GM12874 (cell line): ENCODE measurements around the gene NEXN.

Experiments used
- TF ChIP-seq, protein P1 (sequence below): IDR thresholded peaks from 2 replicates; pipeline ENCODE4 v1.5.1; 2011; ENCODE audit warnings: low read depth, mild to moderate bottlenecking, control low read depth, low read length, moderate library complexity; ENCODE audit not compliant: insufficient read depth

NEXN gene

DNA sequence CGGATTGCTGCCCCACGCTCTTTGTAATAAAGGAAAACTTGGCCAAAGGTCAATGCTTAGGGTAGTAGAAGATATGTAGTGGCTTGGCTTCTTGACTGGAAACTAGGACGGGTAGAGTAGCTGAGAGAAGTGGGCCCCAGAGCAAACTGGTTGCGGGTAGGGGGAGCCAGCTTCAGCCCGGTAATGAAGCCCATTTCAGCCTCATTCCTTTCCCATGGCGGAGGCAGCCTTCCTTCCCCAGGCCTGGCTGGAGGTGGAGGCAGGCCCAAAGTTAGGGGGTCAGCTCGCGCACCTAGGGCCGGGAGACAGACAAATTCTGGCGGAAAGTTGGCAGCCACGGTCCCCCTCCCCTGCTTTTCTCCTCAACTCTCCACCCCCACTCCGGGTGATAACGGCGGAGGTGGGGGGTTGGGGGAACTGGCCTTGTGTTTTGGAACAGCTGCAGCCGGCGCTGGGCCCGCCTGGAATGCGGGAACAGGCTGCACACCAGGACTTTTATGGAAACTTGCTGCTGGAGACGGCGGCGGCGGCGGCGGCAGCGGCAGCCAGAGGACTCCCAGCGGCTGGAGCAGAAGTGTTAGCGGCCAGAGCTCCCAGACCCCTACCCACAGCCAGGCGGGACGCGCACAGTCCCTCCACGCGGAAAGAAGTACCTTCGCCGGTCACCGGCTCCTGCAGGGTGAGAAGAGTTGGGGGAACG is at the start of gene NEXN:
NEXN (plus strand) TSS at position 544 of the 700 bp plus-strand sequence. CDS start 27,483 bp downstream, outside the sequence.
- TF ChIP-seq, protein P1, sequence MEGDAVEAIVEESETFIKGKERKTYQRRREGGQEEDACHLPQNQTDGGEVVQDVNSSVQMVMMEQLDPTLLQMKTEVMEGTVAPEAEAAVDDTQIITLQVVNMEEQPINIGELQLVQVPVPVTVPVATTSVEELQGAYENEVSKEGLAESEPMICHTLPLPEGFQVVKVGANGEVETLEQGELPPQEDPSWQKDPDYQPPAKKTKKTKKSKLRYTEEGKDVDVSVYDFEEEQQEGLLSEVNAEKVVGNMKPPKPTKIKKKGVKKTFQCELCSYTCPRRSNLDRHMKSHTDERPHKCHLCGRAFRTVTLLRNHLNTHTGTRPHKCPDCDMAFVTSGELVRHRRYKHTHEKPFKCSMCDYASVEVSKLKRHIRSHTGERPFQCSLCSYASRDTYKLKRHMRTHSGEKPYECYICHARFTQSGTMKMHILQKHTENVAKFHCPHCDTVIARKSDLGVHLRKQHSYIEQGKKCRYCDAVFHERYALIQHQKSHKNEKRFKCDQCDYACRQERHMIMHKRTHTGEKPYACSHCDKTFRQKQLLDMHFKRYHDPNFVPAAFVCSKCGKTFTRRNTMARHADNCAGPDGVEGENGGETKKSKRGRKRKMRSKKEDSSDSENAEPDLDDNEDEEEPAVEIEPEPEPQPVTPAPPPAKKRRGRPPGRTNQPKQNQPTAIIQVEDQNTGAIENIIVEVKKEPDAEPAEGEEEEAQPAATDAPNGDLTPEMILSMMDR, result no peak

- TF ChIP-seq, protein P1, result no peak
Observed at GRCh38 chr1:77841574-77841973, 46.9 kb upstream of the NEXN start.

DNA sequence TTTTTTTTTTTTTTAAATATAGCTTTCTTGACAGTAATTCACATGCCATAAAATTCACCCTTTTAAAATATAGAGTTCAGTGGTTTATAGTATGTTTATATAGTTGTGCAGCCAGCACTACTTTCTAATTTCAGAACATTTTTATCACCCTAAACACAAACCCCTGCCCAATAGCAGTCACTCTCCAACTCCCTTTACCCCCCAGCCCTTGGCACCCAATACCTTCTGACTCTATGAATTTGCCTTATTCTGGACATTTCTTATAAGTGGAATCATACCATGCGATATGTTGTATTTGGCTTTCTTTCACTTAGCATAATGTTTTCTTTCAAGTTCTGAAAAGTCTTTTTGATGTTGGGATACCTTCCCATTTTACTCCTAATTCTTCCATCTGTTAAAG is 42.5 kb upstream of the NEXN start:
- TF ChIP-seq, protein P1, result no peak

GRCh38 chr1:77846966-77847365 is 41.5 kb upstream of the NEXN start:
- TF ChIP-seq, protein P1, result no peak

GRCh38 chr1:77847621-77848080 is 40.8 kb upstream of the NEXN start:
- TF ChIP-seq, protein P1, result no peak

- TF ChIP-seq, protein P1, result no peak
Observed at GRCh38 chr1:77850082-77850481, 38.3 kb upstream of the NEXN start.

GRCh38 chr1:77857552-77857951 is 30.9 kb upstream of the NEXN start:
- TF ChIP-seq, protein P1, result no peak

- TF ChIP-seq, protein P1, result no peak
Observed at GRCh38 chr1:77858725-77859124, 29.7 kb upstream of the NEXN start.
